NOMO-1 (cell line): ENCODE results near the gene EMC10.
A peak's percentile ranks its signal among the peaks of the same experiment; 100 is the strongest.

Experiments
- DNase-seq, 2 experiments: peaks; one replicate each; lab custom pipeline; 2025; ENCODE audit not compliant: unreplicated experiment in 2 of 2; lab: John Stamatoyannopoulos, UW

EMC10 gene

DNA sequence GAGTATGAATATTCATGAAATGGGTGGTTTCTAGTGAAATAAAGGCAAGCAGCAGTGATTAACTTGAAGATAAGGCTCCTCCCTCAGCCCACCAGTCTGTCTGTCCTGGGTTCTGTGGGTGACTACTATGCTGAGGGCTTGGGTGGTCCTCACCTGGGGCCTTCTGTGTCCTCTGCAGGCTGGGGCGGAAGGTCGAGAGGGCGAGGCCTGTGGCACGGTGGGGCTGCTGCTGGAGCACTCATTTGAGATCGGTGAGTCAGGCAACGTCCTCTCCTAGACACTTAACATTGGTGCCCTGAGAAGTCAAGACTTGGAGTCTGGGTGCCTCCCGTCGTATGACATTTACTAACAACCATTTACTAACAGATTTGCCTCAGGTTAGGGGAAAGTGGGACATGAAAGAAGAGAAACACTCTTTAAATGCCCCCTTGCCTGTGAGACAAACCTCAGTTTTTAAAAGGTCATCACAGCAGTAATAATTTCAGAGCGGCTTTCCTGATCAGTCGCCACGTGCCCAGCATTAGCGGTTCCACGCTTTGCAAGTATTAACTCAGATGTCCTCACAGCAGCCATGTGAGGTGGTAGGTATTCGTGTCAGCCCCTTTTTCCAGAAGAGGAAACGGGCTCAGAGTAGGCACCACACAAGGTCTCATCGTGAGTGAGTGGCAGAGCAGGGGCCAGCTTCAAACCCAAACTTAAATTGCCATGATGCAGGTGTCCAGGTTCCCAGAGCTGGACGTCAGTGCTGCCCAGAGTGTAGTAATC, 1.6 kb downstream of the EMC10 start:
- no peak for DNase-seq

DNA sequence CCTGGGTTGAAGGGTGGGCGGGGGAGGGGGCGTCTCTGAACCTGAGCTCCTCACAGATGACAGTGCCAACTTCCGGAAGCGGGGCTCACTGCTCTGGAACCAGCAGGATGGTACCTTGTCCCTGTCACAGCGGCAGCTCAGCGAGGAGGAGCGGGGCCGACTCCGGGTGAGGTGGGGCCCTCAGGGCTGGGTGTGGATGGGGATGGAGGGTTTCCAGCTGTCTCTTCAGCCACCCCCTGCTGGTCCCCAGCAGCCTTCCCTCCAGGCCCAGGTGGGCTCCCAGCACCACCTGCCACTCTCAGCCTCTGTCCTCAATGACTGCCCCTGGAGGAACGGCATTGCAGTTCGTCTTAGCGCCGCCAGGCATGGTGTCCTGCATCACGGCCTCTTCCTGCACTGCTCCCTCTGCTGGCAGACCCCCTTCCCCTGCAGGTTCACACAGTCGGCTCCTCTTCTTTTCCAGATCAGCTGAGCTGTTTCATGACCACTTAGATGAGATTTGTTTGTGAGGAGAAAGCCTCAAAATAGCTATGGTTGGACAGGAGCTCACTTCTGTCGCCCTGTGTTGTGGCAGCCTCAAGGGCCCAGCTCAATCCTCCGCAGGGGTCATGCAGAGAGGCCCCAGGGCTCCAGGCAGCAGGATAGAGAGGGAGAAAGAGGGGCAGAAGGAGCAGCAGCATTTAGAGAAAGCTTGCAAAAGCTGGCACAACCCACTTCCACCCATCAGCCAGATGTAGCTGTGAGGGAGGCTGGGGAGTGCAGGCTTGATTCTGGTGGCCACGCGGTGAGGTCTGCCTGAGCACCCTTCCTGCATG, 2.8 kb downstream of the EMC10 start:
- no peak for DNase-seq

DNA sequence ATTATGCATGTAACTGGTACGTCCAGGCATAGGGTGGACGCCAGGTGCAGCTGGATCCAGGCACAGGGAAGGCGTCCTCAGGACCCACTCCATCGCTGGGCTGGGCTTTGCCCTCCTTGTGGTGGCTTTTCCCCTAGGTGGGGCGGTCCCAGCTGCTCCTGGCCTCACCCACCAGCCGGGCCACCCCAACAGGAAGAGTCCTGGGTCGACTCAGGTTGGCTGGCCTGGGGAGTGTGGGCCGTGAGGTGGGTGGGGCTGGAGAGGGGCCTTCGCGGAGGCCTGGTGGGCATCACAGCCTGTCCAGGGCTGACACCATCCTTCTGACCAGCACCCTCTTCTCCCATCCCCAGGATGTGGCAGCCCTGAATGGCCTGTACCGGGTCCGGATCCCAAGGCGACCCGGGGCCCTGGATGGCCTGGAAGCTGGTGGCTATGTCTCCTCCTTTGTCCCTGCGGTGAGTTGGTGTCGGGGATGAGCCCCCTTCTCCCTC, 3.5 kb downstream of the EMC10 start:
- no peak for DNase-seq

DNA sequence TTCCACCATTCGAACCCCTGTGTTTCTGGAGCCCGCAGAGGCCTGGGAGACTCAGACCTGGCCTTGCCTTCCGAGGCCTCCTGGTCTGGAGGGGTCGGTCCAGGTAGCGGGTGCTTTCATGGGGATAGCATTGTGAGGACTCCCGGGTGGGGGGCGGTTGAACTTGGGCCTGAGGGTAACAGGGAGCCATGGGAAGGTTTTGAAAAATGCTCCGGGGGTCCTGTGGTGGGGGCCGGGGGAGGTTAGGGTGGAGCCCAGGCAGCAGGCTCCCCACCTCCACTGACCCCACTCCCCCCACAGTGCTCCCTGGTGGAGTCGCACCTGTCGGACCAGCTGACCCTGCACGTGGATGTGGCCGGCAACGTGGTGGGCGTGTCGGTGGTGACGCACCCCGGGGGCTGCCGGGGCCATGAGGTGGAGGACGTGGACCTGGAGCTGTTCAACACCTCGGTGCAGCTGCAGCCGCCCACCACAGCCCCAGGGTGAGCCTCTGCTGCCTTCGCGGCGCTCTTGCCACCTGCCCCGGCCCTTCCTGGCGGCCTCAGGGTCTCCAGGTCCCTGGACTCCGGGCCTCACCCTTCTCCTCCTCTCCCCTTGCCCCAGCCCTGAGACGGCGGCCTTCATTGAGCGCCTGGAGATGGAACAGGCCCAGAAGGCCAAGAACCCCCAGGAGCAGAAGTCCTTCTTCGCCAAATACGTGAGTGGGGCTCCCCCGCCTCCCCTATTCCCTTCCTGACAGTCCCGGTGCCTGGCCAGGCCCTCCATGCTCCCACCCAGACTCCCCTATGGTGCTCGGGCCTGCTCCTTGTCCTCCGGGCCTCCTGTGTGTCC, 4.2 kb downstream of the EMC10 start:
- no peak for DNase-seq

DNA sequence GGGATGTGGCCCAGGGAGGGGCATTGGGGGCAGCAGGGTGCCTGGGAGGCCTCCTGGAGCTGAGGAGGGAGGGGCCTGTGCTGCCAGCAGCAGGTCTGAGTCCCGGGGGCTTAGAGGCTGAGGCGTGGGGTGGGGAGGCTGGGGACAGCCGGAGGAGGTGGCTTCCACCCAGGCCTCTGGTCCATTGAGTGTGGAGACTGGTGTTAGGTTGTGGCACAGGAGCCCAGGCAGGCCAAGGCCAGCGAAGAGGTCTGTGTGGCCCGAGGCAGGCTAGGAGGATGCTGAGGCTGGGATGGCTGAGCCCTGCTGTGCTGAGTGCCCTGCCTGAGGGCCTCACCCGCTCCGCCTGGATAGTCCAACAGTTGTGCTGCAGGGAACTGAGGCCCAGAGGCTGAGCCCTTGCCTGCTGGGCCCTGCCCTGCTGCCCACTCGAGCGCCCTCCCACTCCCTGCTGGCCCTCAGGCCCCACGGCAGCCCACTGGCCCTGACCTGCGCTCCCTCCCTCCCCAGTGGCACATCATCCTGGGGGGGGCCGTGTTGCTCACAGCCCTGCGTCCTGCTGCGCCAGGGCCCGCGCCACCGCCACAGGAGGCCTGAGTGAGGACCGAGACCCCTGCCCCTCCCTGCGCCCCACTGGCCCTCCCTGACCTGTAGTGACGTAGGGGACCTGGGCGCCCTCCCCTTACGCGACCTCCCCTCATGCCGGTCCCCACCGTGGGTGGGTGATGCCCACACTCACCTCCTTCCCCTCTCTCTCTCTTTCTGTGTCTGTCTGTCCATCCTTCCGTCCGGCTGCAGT, 5.2 kb downstream of the EMC10 start:
- DNase-seq: no peak

DNA sequence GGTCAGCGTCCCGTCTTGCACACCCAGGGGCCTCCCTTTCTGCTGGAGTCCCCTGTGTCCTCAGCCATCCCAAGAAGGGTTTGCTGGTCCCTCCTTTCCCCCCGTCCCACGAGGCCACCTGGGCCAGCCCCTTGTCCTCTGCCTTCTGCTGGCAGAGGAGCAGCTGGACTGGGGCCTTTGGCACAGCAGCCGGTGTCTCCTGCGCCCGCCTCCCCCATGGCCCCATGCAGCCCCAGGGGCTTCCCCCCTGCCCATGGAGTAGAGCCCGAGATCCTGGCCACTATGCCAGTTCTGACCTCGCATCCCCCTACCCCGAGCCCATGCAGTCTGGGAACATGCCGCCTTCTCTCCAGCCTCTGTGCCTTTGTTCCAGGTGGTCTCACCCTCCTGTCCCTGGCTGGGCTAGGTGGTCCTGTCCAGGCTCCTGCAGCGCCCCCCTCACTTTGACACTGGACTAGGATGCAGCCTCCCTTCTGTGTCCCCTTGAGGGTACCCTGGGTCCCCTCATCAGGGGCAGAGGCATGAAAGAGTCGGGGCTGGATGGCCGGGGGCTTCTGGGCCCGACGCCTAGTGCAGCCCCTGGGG, 6.1 kb downstream of the EMC10 start:
- no peak for DNase-seq

DNA sequence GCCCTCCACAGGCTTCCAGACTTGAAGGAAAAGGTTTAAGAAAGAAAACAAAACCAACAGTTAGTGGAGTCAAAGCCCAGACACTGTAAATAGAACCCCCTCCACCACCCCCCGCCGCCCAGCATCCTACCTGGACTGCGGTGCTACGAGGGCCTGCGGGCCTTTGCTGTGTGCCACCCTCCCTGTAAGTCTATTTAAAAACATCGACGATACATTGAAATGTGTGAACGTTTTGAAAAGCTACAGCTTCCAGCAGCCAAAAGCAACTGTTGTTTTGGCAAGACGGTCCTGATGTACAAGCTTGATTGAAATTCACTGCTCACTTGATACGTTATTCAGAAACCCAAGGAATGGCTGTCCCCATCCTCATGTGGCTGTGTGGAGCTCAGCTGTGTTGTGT, 6.6 kb downstream of the EMC10 start:
- DNase-seq: no peak

DNA sequence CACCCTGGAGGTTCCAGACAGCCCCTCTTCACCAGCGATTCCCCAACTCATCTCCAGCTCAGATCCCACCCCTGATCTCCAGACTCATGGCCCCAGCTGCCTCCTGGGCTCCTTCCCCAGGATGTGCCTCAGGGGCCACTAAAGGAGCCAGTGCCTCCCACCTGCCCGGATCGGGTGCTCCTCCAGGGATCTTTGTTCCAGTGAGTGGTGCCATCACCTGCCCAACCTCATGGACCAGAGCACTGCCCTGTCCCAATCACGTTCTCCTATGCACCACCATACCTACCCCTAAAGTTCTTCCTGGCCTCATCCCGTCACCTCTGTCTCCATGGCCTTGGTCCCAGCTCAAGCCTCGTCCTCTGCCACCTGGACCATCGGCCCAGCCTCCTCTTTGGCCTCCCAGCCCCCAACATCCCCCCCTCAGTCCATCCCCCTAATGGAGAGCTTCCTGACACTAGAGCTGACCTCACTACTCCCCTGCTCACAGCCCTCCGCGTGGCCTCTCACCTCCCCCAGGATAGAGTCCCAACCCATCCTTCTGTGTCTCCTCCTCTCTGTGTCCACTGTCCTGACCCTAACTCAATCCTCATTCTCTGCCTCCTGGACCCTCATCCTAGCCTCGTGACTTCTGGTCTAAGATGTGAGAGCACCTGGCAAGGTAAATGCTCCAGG, 9.1 kb downstream of the EMC10 start:
- DNase-seq: no peak

DNA sequence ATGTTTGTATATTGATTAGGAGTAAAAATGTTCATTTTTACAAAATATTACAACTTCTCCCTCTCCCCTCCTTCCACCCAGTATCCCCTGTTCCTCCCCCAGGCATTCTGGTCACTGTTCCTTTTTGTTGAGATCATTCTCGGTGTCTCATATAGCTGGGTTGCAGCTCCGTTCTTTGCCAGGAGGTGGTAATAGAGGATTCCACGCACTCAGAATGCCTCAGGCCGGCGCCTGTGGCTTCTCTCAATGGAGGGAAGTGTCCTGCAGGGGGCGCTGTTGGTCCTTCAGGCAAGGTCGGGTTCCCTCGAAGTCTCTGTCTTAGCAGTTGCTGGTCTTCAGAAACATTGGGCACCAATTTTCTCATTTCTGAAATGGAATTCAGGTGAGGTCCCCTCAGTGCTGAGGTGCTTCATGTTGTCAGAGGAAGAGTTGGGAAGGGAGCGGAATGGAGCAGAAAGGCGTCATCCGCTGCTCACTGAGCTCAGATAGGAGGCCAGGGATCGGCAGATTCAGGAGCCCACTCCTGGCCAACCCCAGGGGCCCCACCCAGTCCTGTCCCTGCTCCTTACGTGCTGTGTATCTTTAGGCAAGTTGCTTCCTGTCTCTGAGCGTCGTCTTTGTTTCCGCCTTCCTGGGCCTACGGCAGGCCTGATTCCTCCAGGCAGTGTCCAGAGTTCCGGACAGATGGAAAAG, 10.7 kb downstream of the EMC10 start:
- peak in 1 of 2 experiments; percentile 42 for DNase-seq

DNA sequence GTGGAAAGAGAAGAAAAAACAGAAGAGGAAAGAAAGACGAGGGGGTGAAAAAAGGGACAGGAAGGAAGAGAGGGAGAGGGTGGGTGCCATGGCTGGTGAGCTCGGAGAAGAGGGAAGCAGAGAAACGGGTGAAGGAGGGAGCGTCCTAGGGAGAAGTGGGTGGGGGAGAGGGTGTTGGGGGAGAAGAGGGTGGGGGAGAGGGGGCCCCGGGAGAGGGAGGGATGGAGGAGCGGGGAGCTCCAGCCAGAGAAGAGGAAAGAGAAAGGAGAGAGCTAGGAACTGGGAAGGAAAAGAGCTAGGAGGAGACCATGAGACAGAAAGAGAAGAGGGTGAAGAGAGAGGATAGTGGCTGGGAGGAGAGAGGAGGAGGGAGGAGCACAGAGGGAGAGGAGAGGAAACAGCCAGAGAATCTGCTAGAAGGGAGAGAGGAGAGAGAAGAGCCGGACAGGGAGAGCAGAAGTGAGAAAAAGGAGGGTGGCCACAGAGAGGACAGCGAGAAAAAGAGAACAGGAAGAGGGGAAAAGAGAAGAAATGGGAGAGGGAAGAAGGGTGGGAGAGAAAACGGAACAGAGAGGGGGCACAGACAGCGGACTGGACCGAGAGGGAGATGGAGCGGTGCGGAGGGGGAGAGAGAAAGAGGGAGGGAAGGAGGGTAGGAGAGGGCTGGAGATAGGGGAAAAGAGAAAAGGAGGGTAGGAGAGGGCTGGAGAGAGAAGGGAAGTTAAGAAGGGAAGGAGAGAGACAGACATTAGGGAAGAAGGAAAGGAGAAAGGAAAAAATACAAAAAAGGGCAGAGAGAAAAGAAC, 12.3 kb downstream of the EMC10 start:
- DNase-seq: peak in 1 of 2 experiments; percentile 39

DNA sequence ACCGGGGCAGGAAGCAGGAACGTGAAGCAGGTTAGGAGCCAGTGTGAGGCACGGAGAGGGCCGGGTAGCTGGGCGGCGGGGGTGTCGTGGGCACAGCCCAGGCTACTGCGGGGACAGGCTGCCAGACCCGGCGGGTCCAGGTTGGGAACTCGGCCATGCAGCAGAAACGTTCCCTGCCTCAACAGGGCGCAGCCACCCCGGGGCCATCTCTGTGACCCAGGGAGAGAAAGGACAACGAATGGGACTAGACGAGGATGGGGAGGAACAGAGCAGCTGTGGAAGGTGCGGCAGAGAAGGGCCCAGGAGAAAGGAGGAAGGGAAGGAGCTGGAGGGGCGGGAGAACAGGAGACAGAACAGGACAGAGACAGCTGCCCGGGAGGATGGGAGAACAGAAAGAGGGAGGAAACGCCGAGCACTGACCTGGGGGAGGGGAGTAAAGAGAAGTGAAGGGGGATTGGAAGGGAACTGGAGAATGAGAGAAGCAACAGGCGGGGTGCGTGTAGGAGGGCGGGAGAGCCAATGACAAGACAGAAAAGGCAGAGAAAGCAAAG, 13.2 kb downstream of the EMC10 start:
- DNase-seq: no peak

DNA sequence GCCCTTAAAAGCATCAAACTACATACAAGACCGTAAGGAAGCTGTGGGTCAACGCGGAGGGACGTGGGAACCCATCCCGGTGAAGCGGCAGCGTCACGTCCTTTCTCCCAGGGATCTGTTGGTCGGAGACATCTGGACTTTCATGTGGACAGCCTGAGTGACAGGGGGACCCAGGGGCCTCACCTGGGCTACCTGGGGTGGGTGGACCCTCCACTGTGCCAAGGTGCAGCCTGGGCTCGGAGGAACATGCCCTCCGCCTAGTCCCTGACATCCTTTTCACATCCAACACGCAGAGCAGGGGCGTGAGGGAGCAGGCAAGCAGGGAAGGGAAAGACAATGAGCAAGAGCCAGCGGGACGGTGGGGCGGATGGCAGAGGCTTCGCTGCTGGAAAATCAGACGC, 14.1 kb downstream of the EMC10 start:
- DNase-seq: no peak

DNA sequence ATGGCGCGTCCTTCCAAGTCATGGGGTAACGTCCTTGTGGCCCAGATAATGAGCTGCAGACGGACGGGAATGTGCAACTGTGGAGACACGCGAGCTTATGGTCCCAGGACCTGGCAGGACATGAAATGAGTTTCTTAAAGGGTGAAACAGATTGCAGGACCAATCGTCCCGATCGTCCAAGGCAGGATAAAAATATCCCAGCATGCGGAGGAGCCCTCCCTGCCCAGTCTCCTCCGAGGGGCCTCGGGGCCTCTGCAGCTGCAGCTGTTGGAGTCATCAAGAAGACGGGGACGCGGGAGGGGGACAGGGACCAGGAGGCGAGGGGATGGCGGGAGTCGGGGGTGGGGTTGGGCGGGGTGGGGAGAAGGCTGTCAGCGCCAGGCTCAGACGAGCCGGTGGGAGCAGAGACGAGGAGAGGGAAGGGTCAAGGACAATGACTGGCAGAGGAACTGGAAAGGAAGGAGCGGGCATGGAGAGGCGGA, 14.7 kb downstream of the EMC10 start:
- no peak for DNase-seq

DNA sequence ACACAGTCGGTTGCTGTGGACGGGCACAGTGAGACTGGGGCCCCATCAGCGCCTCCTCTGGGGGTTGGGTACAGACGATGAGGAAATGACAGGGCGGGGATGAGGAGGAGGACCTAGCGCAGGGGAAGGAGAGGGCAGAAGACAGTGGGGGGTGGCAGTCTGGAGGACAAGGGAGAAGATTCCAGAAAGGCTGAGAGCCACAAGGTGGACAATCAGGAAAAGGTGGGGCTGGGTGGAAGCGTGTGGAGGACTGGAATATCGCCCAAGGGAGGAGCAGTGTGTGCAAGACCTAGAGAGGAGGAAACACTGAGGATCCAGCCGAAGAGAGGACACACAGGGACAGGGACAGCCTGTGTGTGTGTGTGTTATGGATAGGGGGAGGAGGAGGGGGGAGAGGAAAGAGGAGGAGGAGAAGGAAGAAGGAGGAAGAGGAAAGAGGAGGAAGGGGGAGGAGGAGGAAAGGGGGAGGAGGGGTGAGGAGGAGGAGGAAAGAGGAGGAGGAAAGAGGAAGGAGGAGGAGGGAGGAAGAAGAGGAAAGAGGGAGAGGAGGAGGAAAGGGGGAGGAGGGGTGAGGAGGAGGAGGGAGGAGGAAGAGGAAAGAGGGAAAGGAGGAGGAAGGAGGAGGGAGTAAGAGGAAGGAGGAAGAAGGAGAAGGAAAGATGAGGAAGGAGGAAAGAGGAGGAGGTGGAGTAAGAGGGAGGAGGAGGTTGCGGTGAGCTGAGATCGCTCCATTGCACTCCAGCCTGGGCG, 16.2 kb downstream of the EMC10 start:
- peak; percentile 58 to 80 for DNase-seq

DNA sequence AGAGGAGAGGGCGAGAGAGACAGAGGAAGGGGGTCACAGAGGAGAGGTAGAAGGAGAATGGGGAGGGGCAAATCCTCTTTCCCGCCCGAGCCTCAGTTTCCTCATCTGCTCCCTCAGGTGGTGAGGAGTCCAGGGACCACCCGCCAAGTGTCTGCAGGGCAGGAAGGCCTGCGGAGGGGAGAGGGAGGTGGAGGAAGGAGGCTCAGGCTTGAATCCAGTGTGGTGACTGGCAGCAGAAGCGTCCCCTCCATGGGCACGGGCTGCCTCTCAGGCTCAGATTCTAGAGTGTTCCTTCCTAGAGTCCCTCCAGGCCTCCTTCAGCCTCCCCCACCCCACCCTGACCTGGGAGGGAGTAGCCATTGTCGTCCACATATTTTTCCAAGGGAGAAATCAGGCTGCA, 16.9 kb downstream of the EMC10 start:
- DNase-seq: no peak

DNA sequence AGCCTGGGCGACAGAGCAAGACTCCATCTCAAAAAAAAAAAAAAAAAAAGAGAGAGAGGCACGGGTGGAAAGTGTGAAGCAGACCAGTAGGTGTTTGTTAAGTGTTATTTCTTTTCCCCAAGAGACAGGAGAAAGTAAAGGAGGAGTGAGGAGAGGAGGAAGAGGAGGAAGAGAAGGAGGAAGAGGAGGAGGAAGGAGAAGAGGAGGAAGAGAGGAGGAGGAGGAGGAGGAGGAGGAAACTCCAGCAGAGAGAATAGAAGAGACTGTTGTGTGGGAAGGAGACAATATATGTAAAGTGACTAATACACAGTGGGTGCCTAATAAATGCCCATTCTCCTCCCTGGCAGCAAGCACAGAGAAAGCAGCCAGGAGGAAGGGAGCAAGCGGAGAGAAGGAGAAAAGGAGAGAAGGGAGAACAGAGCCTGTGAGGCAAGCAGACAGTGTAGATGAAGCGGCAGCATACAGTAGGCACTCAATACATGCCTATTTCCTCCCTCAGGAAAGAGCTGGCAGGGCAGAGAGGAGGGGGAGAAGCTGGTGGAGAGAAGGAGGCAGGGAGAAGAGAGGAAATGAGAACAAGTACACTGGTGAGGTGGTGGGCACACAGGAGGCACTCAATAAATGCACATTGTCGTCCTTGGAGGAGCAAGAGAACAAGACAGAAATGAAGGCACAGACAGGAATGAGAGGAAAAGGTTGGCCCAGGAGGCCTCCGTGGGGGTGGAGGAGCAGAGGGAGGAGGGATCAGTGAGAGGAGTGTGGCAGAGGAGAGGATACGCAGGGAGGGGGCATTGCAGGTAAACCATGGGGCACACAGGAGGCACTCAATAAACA, 18.1 kb downstream of the EMC10 start:
- DNase-seq: no peak
